Measurements from ENCODE around the gene SLMAP.

DNA sequence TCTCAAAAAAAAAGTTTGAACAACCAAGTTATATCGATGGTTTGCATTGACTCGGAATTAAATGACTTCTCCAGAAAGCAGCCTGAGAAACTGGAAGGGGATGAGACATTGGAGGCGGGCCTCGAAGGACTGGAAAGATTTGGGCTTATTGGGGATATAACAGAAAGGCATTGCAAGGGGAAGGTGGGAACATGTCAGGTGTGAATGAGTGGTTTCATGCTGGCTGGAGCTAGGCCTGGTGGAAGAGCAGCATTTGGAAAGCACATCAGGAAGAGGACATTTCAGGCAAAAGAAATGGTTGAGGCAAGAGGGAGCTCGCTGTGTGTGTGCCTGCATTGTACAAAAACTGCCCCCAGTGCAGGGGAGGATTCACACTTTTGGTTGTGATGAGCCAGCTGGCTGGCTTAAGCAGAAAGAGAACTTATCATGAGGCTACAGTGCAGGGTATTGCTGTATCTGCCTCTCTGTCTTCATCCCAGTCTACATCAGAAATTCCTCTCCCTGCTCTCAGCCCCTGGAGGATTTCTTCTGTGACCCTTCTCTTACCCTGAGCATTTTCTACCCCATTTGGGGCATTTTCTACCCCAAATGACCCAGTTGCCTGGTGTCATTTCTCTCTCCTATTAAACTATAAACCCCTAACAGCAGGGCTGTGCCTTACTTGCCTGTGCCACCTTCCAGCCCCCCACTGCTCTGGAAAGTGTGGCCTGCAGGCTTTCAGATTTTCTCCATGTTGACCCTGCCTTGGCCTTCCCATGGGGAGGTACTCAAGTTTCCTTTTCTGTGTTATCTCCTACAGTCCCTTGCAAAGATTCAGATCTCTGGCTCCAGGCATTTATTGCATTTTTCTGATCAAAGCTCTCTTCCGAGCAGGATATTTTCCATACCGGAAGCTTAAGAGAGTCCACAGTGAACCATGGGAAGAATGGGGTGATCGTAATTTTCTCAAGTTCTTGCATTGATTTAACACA lies 187.7 kb downstream of the SLMAP start:
- TF ChIP-seq EP300 (IDR thresholded peaks at IDR 0.05), result no peak
- no peak for TF ChIP-seq CTCF (IDR thresholded peaks at IDR 0.05)

Data from suprapubic skin (tissue), 3 donors.